Measurements from ENCODE around the gene PCDH7.

Gene PCDH7

GRCh38 chr4:30728311-30728710 lies 8.1 kb downstream of the PCDH7 start:
- no peak for DNase-seq

- no peak for DNase-seq
These were observed 23.7 kb downstream of the PCDH7 start for GRCh38 chr4:30743897-30744296.

GRCh38 chr4:30744386-30744785 lies 24.2 kb downstream of the PCDH7 start:
- no peak for DNase-seq

- DNase-seq = no peak
These were observed 24.9 kb downstream of the PCDH7 start for GRCh38 chr4:30744957-30745640.

GRCh38 chr4:30746735-30747134 lies 26.6 kb downstream of the PCDH7 start:
- no peak for DNase-seq

GRCh38 chr4:30753316-30753715 lies 33.1 kb downstream of the PCDH7 start:
- no peak for DNase-seq

GRCh38 chr4:30754021-30754420 lies 33.9 kb downstream of the PCDH7 start:
- no peak for DNase-seq

- no peak for DNase-seq
These were observed 35.2 kb downstream of the PCDH7 start for GRCh38 chr4:30755346-30755745.

- DNase-seq = no peak
These were observed 36.4 kb downstream of the PCDH7 start for GRCh38 chr4:30756553-30756952.

- no peak for DNase-seq
These were observed 37.2 kb downstream of the PCDH7 start for GRCh38 chr4:30757357-30757756.

- DNase-seq = no peak
These were observed 40.4 kb downstream of the PCDH7 start for GRCh38 chr4:30760551-30760950.

GRCh38 chr4:30763321-30763727 lies 43.2 kb downstream of the PCDH7 start:
- DNase-seq = no peak

GRCh38 chr4:30765022-30765421 lies 44.9 kb downstream of the PCDH7 start:
- DNase-seq = no peak

- DNase-seq = no peak
These were observed 47.1 kb downstream of the PCDH7 start for GRCh38 chr4:30767147-30767845.

- no peak for DNase-seq
These were observed 48.1 kb downstream of the PCDH7 start for GRCh38 chr4:30768277-30768676.

- no peak for DNase-seq
These were observed 48.9 kb downstream of the PCDH7 start for GRCh38 chr4:30769093-30769492.

GRCh38 chr4:30770049-30770549 lies 49.9 kb downstream of the PCDH7 start:
- no peak for DNase-seq

- no peak for DNase-seq
These were observed 50.6 kb downstream of the PCDH7 start for GRCh38 chr4:30770812-30771211.

- no peak for DNase-seq
These were observed 56.3 kb downstream of the PCDH7 start for GRCh38 chr4:30776451-30776850.

GRCh38 chr4:30776921-30777415 lies 56.8 kb downstream of the PCDH7 start:
- DNase-seq = no peak
